Nephron progenitor cell (in vitro differentiated cells): ENCODE data around the gene BEST2.

Experiments
- DNase-seq: peaks from one replicate; pipeline ENCODE4 v3.0.0; 2021
- H3K27ac Mint-ChIP-seq: 2 replicates; pipeline ENCODE4 v1.8.0; 2021; ENCODE audit warnings: mild to moderate bottlenecking, moderate library complexity, mixed read lengths
- H3K27me3 Mint-ChIP-seq: 2 replicates; pipeline ENCODE4 v1.8.0; 2021; ENCODE audit warnings: mild to moderate bottlenecking, low read depth, mixed read lengths; ENCODE audit not compliant: poor library complexity
- H3K36me3 Mint-ChIP-seq: 2 replicates; pipeline ENCODE4 v1.8.0; 2021; ENCODE audit warnings: low read depth, mixed read lengths
- H3K4me1 Mint-ChIP-seq: 2 replicates; pipeline ENCODE4 v1.8.0; 2021; ENCODE audit warnings: mixed read lengths
- H3K4me3 Mint-ChIP-seq: 2 replicates; pipeline ENCODE4 v1.8.0; 2021; ENCODE audit warnings: mild to moderate bottlenecking, moderate library complexity, mixed read lengths
- H3K9me3 Mint-ChIP-seq: 2 replicates; pipeline ENCODE4 v1.8.0; 2021; ENCODE audit warnings: mild to moderate bottlenecking, moderate library complexity, mixed read lengths
- CTCF ChIP-seq: fragments of 200-600 bp; sonication (generic); IDR thresholded peaks from 2 replicates; pipeline ENCODE4 v1.5.0; 2021; ENCODE audit warnings: antibody characterized with exemption

Gene BEST2

GRCh38 chr19:12751635-12752034, at the start of gene BEST2:
Gene BEST2, plus strand, starts transcription at chr19:12751791. Its CDS starts 802 bp downstream, at chr19:12752593.
- Mint-ChIP-seq H3K4me1 (peaks cover 5% of the 10 kb centered on the region), H3K4me3 (no peak within 1 kb of the TSS), H3K36me3 (peaks cover 19% of the 10 kb centered on the region), H3K27ac (no peak within 1 kb of the TSS), H3K9me3 (peaks cover 13% of the 10 kb centered on the region), H3K27me3 (peaks cover 77% of the 10 kb centered on the region)
- no peak for TF ChIP-seq CTCF
- no peak for DNase-seq

- no peaks in the 10 kb centered on the region for H3K9me3 Mint-ChIP-seq
- peaks cover 68% of the 10 kb centered on the region for H3K36me3 Mint-ChIP-seq
- peak overlapping the region; percentile 94 for H3K27ac Mint-ChIP-seq
- H3K4me1 Mint-ChIP-seq = peaks cover 39% of the 10 kb centered on the region
- peak overlapping the region; percentile 54 for H3K4me3 Mint-ChIP-seq
- H3K27me3 Mint-ChIP-seq = peaks cover 4% of the 10 kb centered on the region
- no peak for TF ChIP-seq CTCF
- DNase-seq = peak; percentile 66
Observed at GRCh38 chr19:12703046-12703445, 48.5 kb upstream of the BEST2 start.

- H3K36me3 Mint-ChIP-seq = peaks cover 68% of the 10 kb centered on the region
- no peak for DNase-seq
- H3K27ac Mint-ChIP-seq = no peak overlapping the region
- peaks cover 24% of the 10 kb centered on the region for H3K4me1 Mint-ChIP-seq
- H3K9me3 Mint-ChIP-seq = no peaks in the 10 kb centered on the region
- H3K4me3 Mint-ChIP-seq = no peak overlapping the region
- no peak for TF ChIP-seq CTCF
- H3K27me3 Mint-ChIP-seq = peaks cover 4% of the 10 kb centered on the region
Observed at GRCh38 chr19:12705169-12705568, 46.4 kb upstream of the BEST2 start.

- DNase-seq = no peak
- no peak overlapping the region for H3K27ac Mint-ChIP-seq
- H3K4me3 Mint-ChIP-seq = no peak overlapping the region
- H3K36me3 Mint-ChIP-seq = peaks cover 71% of the 10 kb centered on the region
- H3K27me3 Mint-ChIP-seq = peaks cover 4% of the 10 kb centered on the region
- no peak for TF ChIP-seq CTCF
- no peaks in the 10 kb centered on the region for H3K9me3 Mint-ChIP-seq
- H3K4me1 Mint-ChIP-seq = peaks cover 20% of the 10 kb centered on the region
Observed at GRCh38 chr19:12705654-12706331, 45.8 kb upstream of the BEST2 start.

- Mint-ChIP-seq H3K4me1 (peaks cover 15% of the 10 kb centered on the region), H3K27me3 (peaks cover 4% of the 10 kb centered on the region), H3K36me3 (peaks cover 71% of the 10 kb centered on the region), H3K9me3 (no peaks in the 10 kb centered on the region), H3K4me3 (no peak overlapping the region), H3K27ac (no peak overlapping the region)
- no peak for DNase-seq
- no peak for TF ChIP-seq CTCF
Observed at GRCh38 chr19:12706332-12706718, 45.3 kb upstream of the BEST2 start.

- H3K4me1 Mint-ChIP-seq = peaks cover 2% of the 10 kb centered on the region
- peaks cover 73% of the 10 kb centered on the region for H3K36me3 Mint-ChIP-seq
Observed at GRCh38 chr19:12708641-12709040, 43.0 kb upstream of the BEST2 start.

More at GRCh38 chr19:12708641-12709040, 43.0 kb upstream of the BEST2 start:
- no peak for TF ChIP-seq CTCF
- peaks cover 9% of the 10 kb centered on the region for H3K9me3 Mint-ChIP-seq
- H3K27ac Mint-ChIP-seq = no peak overlapping the region
- no peaks in the 10 kb centered on the region for H3K27me3 Mint-ChIP-seq
- no peak for DNase-seq
- no peak overlapping the region for H3K4me3 Mint-ChIP-seq
